Measurements from ENCODE around the gene ORMDL3.

The ORMDL3 gene

DNA sequence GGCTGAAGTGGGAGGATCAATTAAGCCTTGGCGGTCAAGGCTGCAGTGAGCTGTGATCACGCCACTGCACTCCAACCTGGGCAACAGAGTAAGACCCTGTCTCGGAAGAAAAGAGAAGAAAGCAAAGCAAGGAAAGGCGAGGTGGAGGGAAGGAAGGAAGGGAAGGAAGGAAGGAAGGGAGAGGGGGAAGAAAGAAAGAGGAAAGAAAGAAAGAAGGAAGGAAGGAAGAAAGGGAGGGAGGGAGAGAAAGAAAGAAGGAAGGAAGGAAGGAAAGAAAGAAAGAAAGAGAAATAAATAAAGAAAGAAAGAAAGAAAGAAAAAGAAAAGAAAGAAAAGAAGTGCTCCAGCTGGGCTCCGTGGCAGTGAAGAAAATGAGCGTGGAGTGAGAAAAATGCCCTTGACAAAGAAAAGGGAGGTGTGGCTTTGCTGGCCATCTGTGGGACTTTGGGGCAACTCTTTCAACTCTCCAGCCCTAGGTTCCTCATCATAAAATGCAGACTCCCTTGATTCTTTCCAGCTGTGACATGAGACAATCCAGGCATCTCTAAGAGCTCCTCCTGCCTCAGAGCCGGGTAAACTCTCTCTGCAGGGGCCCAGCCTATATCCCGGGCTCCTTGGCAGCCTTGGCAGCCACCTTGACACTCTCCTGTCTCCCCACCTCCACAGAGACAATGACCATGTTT lies 37.8 kb upstream of the ORMDL3 start:
- H3K9me3 Mint-ChIP-seq, result no peaks in the 10 kb centered on the region

GRCh38 chr17:39963829-39964228 lies 36.4 kb upstream of the ORMDL3 start:
- Mint-ChIP-seq H3K9me3 (no peaks in the 10 kb centered on the region), H3K27ac (no peak overlapping the region), H3K36me3 (ENCODE audit: low read depth) (no peaks in the 10 kb centered on the region), H3K4me3 (no peak overlapping the region), H3K27me3 (ENCODE audit: low read depth) (peaks cover 19% of the 10 kb centered on the region), H3K4me1 (peaks cover 10% of the 10 kb centered on the region)
- no peak for TF ChIP-seq CTCF (IDR thresholded peaks at IDR 0.05; ENCODE audit: unreplicated experiment in 3 of 3)

More for the DNA sequence above, 37.8 kb upstream of the ORMDL3 start:
- H3K4me3 Mint-ChIP-seq, result no peak overlapping the region
- H3K27ac Mint-ChIP-seq, result no peak overlapping the region
- H3K27me3 Mint-ChIP-seq (ENCODE audit: low read depth), result peaks cover 31% of the 10 kb centered on the region
- TF ChIP-seq CTCF (IDR thresholded peaks at IDR 0.05; ENCODE audit: unreplicated experiment in 3 of 3), result no peak
- no peaks in the 10 kb centered on the region for H3K36me3 Mint-ChIP-seq (ENCODE audit: low read depth)
- H3K4me1 Mint-ChIP-seq, result peaks cover 6% of the 10 kb centered on the region

DNA sequence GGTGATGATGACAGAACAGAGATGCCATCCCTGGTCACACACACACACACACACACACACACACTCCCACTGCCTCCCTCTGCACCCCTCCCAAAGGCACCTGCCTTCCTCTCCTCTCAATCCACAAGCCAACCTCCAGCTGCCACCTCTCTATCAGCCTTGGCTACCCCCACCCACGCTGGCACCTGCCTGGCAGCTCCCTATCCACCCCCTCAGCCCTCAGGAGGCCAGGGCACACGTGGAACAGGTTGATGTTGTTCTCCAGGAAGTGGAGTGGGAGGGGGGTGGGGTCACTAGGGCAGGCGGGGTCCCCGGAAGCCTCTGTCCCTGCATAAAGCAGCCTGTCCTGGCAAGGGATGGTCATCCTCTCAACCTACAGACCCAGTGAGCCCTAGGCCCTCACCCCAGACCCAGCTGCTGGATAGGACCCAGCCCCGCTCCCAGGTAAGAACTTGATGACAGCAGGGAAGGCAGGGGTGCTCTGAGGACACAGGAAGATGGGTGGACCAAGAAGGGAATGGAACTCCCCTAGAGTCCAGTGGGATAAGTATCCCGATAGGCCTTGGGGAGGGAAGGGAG lies 35.3 kb upstream of the ORMDL3 start, which contains the start of gene GSDMA:
GSDMA (plus strand) TSS at position 363 of the 579 bp plus-strand sequence. CDS start 2,684 bp downstream, outside the sequence.
- peaks cover 12% of the 10 kb centered on the region for H3K4me1 Mint-ChIP-seq
- no peak within 1 kb of the TSS for H3K4me3 Mint-ChIP-seq
- no peaks in the 10 kb centered on the region for H3K9me3 Mint-ChIP-seq
- H3K27ac Mint-ChIP-seq, result no peak within 1 kb of the TSS
- H3K27me3 Mint-ChIP-seq (ENCODE audit: low read depth), result peaks cover 16% of the 10 kb centered on the region
- TF ChIP-seq CTCF (IDR thresholded peaks at IDR 0.05; ENCODE audit: unreplicated experiment in 3 of 3), result no peak
- H3K36me3 Mint-ChIP-seq (ENCODE audit: low read depth), result no peaks in the 10 kb centered on the region

DNA sequence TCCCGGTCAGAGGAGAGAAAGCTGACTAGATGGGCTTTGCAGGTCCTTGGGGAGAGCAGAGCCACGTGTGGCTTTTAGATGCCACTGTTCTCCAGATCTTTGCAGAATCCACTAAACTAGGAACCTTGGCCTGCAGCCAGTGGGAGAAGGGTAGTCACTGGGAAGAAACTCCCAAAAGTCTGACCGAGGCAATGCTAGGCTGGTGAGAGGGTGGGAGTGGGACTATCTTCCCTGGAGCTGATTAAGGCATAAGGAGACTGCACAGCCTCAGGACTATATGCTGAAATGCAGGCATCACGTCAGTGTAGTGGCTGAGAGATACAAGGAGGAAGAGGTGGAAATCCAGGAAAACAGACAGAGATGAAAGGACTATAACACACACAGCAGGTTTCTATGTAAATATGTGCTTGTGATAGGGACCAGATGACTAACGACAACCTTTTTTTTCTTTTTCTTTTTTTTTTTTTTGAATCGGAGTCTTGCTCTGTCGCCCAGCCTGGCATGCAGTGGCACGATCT lies 33.2 kb upstream of the ORMDL3 start:
- peak overlapping the region in 2 of 3 experiments; percentile 25 to 29 for H3K27ac Mint-ChIP-seq
- H3K9me3 Mint-ChIP-seq, result no peaks in the 10 kb centered on the region
- no peak overlapping the region for H3K4me3 Mint-ChIP-seq
- no peak for TF ChIP-seq CTCF (IDR thresholded peaks at IDR 0.05; ENCODE audit: unreplicated experiment in 3 of 3)
- no peaks in the 10 kb centered on the region for H3K36me3 Mint-ChIP-seq (ENCODE audit: low read depth)
- peaks cover 18% of the 10 kb centered on the region for H3K4me1 Mint-ChIP-seq
- H3K27me3 Mint-ChIP-seq (ENCODE audit: low read depth), result peaks cover 18% of the 10 kb centered on the region

DNA sequence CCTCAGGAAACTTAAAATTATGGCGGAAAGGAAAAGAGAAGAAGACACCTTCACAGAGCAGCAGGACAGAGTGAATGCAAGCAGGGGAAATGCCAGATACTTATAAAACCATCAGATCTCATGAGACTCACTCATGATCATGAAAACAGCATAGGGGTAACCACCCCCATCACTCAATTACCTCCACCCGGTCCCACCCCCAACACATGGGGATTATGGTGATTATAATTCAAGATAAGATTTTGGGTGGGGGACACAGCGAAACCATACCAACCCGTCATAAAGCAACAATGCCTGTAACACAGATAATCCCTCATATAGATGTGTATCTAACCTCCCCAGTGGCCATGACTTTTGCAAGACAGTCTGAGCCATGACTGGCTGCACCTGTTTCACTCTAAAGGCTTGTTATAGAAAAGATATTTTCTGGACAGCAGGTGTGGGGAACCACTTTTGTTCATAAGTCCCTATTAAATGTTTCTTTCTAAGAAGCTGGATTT lies 28.4 kb upstream of the ORMDL3 start:
- TF ChIP-seq CTCF (IDR thresholded peaks at IDR 0.05; ENCODE audit: unreplicated experiment in 3 of 3), result no peak
- H3K36me3 Mint-ChIP-seq (ENCODE audit: low read depth), result no peaks in the 10 kb centered on the region
- H3K27ac Mint-ChIP-seq, result peak overlapping the region in 2 of 3 experiments; percentile 25 to 36
- no peaks in the 10 kb centered on the region for H3K9me3 Mint-ChIP-seq
- H3K27me3 Mint-ChIP-seq (ENCODE audit: low read depth), result peaks cover 7% of the 10 kb centered on the region
- peak overlapping the region in 2 of 3 experiments; percentile 1 to 7 for H3K4me3 Mint-ChIP-seq
- peaks cover 21% of the 10 kb centered on the region for H3K4me1 Mint-ChIP-seq

Data from nephron (organoid).